Activated naive CD8-positive, alpha-beta T cell treated with anti-CD3 and anti-CD28 coated beads for 36 hours (primary cell): ENCODE results near the gene KDM4B. TPM values are rescaled to one million over a fixed set of nuclear protein-coding genes. Genes with fewer than 3 reads are reported as not detected.
"Not testable (repeated sequence)": the region's sequence is repeated elsewhere in the genome, so short reads cannot be mapped to it uniquely, and the experiment has no call there.

Experiments
- DNase-seq: peaks from one replicate; pipeline ENCODE4 v3.0.0; 2021
- H3K27ac Mint-ChIP-seq: one replicate; pipeline ENCODE4 v1.8.0; 2022; ENCODE audit warnings: mild to moderate bottlenecking, moderate library complexity, mixed read lengths
- H3K27me3 Mint-ChIP-seq: one replicate; pipeline ENCODE4 v1.8.0; 2022; ENCODE audit warnings: mild to moderate bottlenecking, mixed read lengths
- H3K36me3 Mint-ChIP-seq: one replicate; pipeline ENCODE4 v1.8.0; 2021; ENCODE audit warnings: mild to moderate bottlenecking, mixed read lengths
- H3K4me1 Mint-ChIP-seq: one replicate; pipeline ENCODE4 v1.8.0; 2021; ENCODE audit warnings: mixed read lengths
- H3K4me3 Mint-ChIP-seq: one replicate; pipeline ENCODE4 v1.8.0; 2022; ENCODE audit warnings: mild to moderate bottlenecking, moderate library complexity, mixed read lengths
- H3K9me3 Mint-ChIP-seq: one replicate; pipeline ENCODE4 v1.8.0; 2022; ENCODE audit warnings: mixed read lengths
- total RNA-seq, 2 experiments: library from RNA; stranded (reverse); gene quantifications; one replicate each; pipeline ENCODE4 v1.2.3, GENCODE V29; 2021

The KDM4B gene
- total RNA-seq, 2 experiments from 2014 or later, result 29.4 to 31.3 TPM

- no peaks in the 10 kb centered on the region for H3K9me3 Mint-ChIP-seq
- H3K4me3 Mint-ChIP-seq, result no peak overlapping the region
- no peaks in the 10 kb centered on the region for H3K27me3 Mint-ChIP-seq
- DNase-seq, result no peak
- H3K4me1 Mint-ChIP-seq, result no peaks in the 10 kb centered on the region
- no peak overlapping the region for H3K27ac Mint-ChIP-seq
- no peaks in the 10 kb centered on the region for H3K36me3 Mint-ChIP-seq
These were observed 210.3 kb downstream of the KDM4B start for GRCh38 chr19:5179256-5179655.

GRCh38 chr19:5181329-5181728 is 212.4 kb downstream of the KDM4B start:
- Mint-ChIP-seq H3K4me1 (no peaks in the 10 kb centered on the region), H3K27ac (no peak overlapping the region), H3K9me3 (no peaks in the 10 kb centered on the region), H3K27me3 (no peaks in the 10 kb centered on the region), H3K4me3 (no peak overlapping the region), H3K36me3 (no peaks in the 10 kb centered on the region)
- DNase-seq, result no peak

GRCh38 chr19:5182751-5183150 is 213.8 kb downstream of the KDM4B start:
- Mint-ChIP-seq H3K9me3 (no peaks in the 10 kb centered on the region), H3K27me3 (no peaks in the 10 kb centered on the region), H3K36me3 (no peaks in the 10 kb centered on the region), H3K4me1 (no peaks in the 10 kb centered on the region), H3K27ac (no peak overlapping the region), H3K4me3 (no peak overlapping the region)
- no peak for DNase-seq

GRCh38 chr19:5183616-5184015 is 214.7 kb downstream of the KDM4B start:
- H3K27ac Mint-ChIP-seq, result no peak overlapping the region
- H3K4me1 Mint-ChIP-seq, result no peaks in the 10 kb centered on the region
- no peaks in the 10 kb centered on the region for H3K9me3 Mint-ChIP-seq
- no peaks in the 10 kb centered on the region for H3K27me3 Mint-ChIP-seq
- no peak overlapping the region for H3K4me3 Mint-ChIP-seq
- DNase-seq, result no peak
- H3K36me3 Mint-ChIP-seq, result no peaks in the 10 kb centered on the region

- H3K27me3 Mint-ChIP-seq, result peaks cover 4% of the 10 kb centered on the region
- no peak for DNase-seq
These were observed 216.0 kb downstream of the KDM4B start for GRCh38 chr19:5184930-5185329.

GRCh38 chr19:5186293-5187050 is 217.6 kb downstream of the KDM4B start:
- H3K27ac Mint-ChIP-seq, result no peak overlapping the region
- no peak overlapping the region for H3K4me3 Mint-ChIP-seq
- H3K9me3 Mint-ChIP-seq, result no peaks in the 10 kb centered on the region
- H3K4me1 Mint-ChIP-seq, result no peaks in the 10 kb centered on the region
- DNase-seq, result no peak
- no peaks in the 10 kb centered on the region for H3K36me3 Mint-ChIP-seq
- H3K27me3 Mint-ChIP-seq, result peaks cover 4% of the 10 kb centered on the region

More at GRCh38 chr19:5184930-5185329, 216.0 kb downstream of the KDM4B start:
- no peaks in the 10 kb centered on the region for H3K9me3 Mint-ChIP-seq
- H3K36me3 Mint-ChIP-seq, result no peaks in the 10 kb centered on the region
- H3K4me3 Mint-ChIP-seq, result no peak overlapping the region
- H3K4me1 Mint-ChIP-seq, result no peaks in the 10 kb centered on the region
- no peak overlapping the region for H3K27ac Mint-ChIP-seq

- H3K27ac Mint-ChIP-seq, result no peak overlapping the region
- DNase-seq, result no peak
- no peak overlapping the region for H3K4me3 Mint-ChIP-seq
- H3K27me3 Mint-ChIP-seq, result peaks cover 4% of the 10 kb centered on the region
- H3K9me3 Mint-ChIP-seq, result no peaks in the 10 kb centered on the region
- H3K36me3 Mint-ChIP-seq, result no peaks in the 10 kb centered on the region
- no peaks in the 10 kb centered on the region for H3K4me1 Mint-ChIP-seq
These were observed 219.8 kb downstream of the KDM4B start for GRCh38 chr19:5188548-5189317.

- H3K9me3 Mint-ChIP-seq, result no peaks in the 10 kb centered on the region
- H3K27ac Mint-ChIP-seq, result no peak overlapping the region
- H3K27me3 Mint-ChIP-seq, result peaks cover 4% of the 10 kb centered on the region
- no peaks in the 10 kb centered on the region for H3K36me3 Mint-ChIP-seq
- DNase-seq, result no peak
- H3K4me1 Mint-ChIP-seq, result no peaks in the 10 kb centered on the region
- no peak overlapping the region for H3K4me3 Mint-ChIP-seq
These were observed 220.3 kb downstream of the KDM4B start for GRCh38 chr19:5189318-5189607.

- Mint-ChIP-seq H3K36me3 (no peaks in the 10 kb centered on the region), H3K27me3 (peaks cover 7% of the 10 kb centered on the region), H3K4me3 (no peak overlapping the region)
These were observed 222.2 kb downstream of the KDM4B start for GRCh38 chr19:5191091-5191490.

GRCh38 chr19:5192568-5192967 is 223.7 kb downstream of the KDM4B start:
- no peaks in the 10 kb centered on the region for H3K9me3 Mint-ChIP-seq
- no peaks in the 10 kb centered on the region for H3K36me3 Mint-ChIP-seq
- H3K4me3 Mint-ChIP-seq, result no peak overlapping the region
- no peak overlapping the region for H3K27ac Mint-ChIP-seq
- H3K27me3 Mint-ChIP-seq, result peaks cover 7% of the 10 kb centered on the region
- no peaks in the 10 kb centered on the region for H3K4me1 Mint-ChIP-seq
- no peak for DNase-seq

More at GRCh38 chr19:5191091-5191490, 222.2 kb downstream of the KDM4B start:
- Mint-ChIP-seq H3K4me1 (no peaks in the 10 kb centered on the region), H3K9me3 (no peaks in the 10 kb centered on the region), H3K27ac (no peak overlapping the region)
- DNase-seq, result no peak

GRCh38 chr19:5193192-5193591 is 224.3 kb downstream of the KDM4B start:
- no peaks in the 10 kb centered on the region for H3K9me3 Mint-ChIP-seq
- H3K27me3 Mint-ChIP-seq, result peaks cover 7% of the 10 kb centered on the region
- H3K4me1 Mint-ChIP-seq, result no peaks in the 10 kb centered on the region
- no peak overlapping the region for H3K27ac Mint-ChIP-seq
- DNase-seq, result no peak
- H3K4me3 Mint-ChIP-seq, result no peak overlapping the region
- no peaks in the 10 kb centered on the region for H3K36me3 Mint-ChIP-seq

- no peak for DNase-seq
- Mint-ChIP-seq H3K36me3 (no peaks in the 10 kb centered on the region), H3K27me3 (peaks cover 4% of the 10 kb centered on the region), H3K27ac (no peak overlapping the region), H3K9me3 (no peaks in the 10 kb centered on the region), H3K4me1 (no peaks in the 10 kb centered on the region), H3K4me3 (no peak overlapping the region)
These were observed 225.7 kb downstream of the KDM4B start for GRCh38 chr19:5194641-5195040.

- H3K27ac Mint-ChIP-seq, result not testable (repeated sequence)
These were observed 226.7 kb downstream of the KDM4B start for GRCh38 chr19:5195587-5195986.

GRCh38 chr19:5196832-5197231 is 227.9 kb downstream of the KDM4B start:
- no peaks in the 10 kb centered on the region for H3K4me1 Mint-ChIP-seq
- no peak overlapping the region for H3K4me3 Mint-ChIP-seq
- H3K9me3 Mint-ChIP-seq, result peaks cover 13% of the 10 kb centered on the region
- no peak for DNase-seq
- peaks cover 4% of the 10 kb centered on the region for H3K27me3 Mint-ChIP-seq
- H3K27ac Mint-ChIP-seq, result no peak overlapping the region
- peaks cover 4% of the 10 kb centered on the region for H3K36me3 Mint-ChIP-seq

More at GRCh38 chr19:5195587-5195986, 226.7 kb downstream of the KDM4B start:
- DNase-seq, H3K9me3 Mint-ChIP-seq, H3K4me3 Mint-ChIP-seq, H3K27me3 Mint-ChIP-seq, H3K36me3 Mint-ChIP-seq, H3K4me1 Mint-ChIP-seq: not testable (repeated sequence)

GRCh38 chr19:5200844-5201243 is 231.9 kb downstream of the KDM4B start:
- Mint-ChIP-seq H3K27me3 (no peaks in the 10 kb centered on the region), H3K27ac (no peak overlapping the region), H3K4me3 (no peak overlapping the region), H3K9me3 (peaks cover 16% of the 10 kb centered on the region), H3K36me3 (peaks cover 4% of the 10 kb centered on the region), H3K4me1 (peaks cover 3% of the 10 kb centered on the region)
- no peak for DNase-seq

- Mint-ChIP-seq H3K4me1 (peaks cover 3% of the 10 kb centered on the region), H3K27me3 (no peaks in the 10 kb centered on the region), H3K36me3 (peaks cover 4% of the 10 kb centered on the region), H3K9me3 (peaks cover 16% of the 10 kb centered on the region), H3K27ac (no peak overlapping the region), H3K4me3 (no peak overlapping the region)
- DNase-seq, result no peak
These were observed 233.6 kb downstream of the KDM4B start for GRCh38 chr19:5202553-5202952.
